ENCODE data around the gene STX8.

DNA sequence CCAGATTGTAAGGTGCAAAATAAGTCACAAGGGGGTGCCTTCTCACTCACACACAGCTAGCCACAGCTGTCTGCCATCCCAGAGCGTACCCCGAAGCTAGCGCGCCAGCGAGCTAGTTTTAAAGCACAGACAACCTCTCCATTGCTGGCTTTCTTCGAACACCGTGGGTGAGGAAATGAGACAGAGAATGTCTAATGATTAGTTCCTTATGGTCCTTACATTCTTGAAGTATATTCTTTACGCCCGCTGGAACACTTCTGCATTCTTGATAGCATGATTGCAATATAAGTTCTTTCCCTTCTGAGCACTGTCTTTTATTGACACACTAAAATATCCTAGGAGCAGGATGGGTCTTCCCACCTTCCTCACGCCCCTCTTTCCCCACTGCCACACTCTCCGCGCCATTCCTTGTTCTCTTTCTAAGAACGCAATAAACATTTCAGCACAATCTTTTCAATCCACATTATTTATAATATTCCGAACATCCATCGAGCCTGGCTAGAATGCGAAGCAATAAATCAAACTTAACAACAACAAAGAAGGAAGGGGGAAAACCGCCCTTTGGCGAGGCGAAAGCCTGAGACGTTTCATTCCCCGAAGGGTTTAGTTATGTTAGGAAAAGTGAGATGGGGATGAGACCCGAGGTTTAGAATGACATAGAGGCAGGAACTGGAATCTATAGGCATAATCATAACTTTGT, 303.0 kb downstream of the STX8 start:
- no peak for TF ChIP-seq CTCF (IDR thresholded peaks at IDR 0.05)
- no peak for TF ChIP-seq POLR2A (IDR thresholded peaks at IDR 0.05)
